HG02870 (cell line): ENCODE measurements around the gene DGKI.

ENCODE experiments used
- ATAC-seq: cut with Tn5 transposase; IDR thresholded peaks from one replicate; pipeline ENCODE4 v1.9.1; 2021; ENCODE audit warnings: mild to moderate bottlenecking, moderate library complexity; ENCODE audit not compliant: unreplicated experiment

Gene DGKI

DNA sequence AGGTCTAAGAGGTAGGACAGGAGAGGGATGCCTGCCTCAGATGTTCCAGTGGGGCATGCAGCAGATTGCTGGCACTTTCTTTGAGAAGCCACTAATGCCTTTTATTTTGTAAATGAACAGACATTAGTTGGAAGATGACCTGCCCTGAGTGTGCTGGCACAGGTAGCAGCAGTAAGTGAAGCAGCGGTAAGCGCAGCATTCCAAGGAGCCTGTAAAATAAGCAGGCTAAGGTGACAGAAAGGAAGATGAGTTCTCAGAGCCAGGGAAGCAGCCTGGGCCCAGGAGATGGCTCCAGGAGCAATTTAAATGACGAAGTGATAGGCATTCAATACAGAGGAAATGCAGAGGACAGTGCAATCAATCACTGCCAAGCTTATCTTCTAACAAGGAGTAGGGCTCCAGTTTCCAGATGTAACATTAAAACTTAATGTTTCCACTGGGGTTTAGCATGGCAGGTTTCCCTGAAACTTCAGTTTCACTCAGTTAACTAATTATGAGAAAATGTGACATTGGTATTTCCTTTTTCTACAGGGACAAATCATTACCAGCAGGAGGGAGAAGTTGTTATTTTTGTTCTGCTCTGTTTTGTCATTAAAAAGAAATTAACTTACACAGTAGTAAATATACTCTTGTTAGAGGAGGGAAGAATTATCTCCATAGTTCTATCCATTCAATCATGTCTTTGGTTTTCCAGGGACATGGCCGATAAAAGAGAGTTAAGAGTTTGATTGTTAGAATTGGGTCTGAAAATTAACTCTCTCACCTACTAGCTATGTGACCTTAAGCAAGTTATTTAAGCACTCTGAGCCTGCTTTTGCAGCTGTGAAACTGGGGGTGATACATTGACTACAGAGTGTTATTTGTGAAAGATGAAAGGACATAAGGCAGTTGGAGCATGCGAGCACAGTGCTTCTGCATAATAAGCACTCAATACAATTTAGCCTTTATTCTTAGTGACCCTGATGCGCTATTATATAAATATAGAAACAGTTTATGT lies 406.6 kb downstream of the DGKI start:
- ATAC-seq: no peak

DNA sequence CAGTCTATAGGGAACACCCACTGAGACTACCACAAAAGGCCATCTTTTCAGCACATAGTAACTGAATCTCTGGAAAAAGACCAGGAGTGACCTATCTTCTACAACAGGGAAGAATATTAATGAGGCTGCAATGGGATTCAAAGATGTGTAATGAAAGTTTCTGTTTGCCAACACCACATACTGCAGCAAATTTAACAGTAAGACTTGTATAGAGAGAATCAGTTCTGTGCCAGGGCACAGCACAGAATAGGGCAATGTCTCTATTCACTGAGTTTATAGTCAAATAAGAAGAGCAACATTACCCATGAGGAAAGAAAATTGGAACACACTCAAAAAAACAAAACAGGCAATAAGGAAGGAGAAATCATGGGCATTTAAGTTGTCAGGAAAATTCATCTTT lies 411.8 kb downstream of the DGKI start:
- ATAC-seq: no peak

DNA sequence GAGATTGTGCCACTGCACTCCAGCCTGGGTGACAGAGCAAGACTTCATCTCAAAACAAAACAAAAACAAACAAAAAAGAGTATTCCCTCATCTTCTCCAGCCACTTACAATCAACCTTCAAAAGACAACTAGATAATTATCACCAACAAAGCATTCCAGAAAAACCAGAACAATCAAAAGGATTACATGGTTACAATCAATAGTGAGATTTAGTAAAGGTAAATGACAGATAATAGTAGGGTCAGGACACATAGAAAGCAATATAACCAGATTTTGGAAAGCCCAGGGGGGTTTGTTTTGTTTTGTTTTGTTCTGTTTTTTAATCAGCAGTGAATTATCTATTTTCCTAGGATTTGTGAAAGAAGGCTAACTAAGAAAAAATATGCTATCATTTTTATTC lies 412.2 kb downstream of the DGKI start:
- no peak for ATAC-seq

DNA sequence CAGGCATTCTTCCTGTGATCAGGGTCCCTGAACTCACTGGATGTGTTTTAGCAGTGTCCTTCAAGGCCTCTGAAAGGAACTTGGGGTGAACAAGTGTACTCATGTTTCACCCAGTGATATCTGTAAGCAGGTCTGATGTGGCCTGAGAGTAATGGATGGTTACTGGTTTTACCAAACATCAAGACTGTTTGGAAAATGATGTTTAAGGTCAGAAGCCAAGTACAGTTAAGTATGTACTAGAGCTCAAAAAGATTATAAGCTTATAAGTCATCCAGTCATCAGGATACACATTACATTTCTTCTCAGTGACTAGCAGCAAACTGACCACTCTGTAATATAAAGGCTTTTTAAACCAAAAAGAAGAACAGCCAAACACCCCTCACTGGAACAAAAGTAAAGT lies 423.5 kb downstream of the DGKI start:
- no peak for ATAC-seq

DNA sequence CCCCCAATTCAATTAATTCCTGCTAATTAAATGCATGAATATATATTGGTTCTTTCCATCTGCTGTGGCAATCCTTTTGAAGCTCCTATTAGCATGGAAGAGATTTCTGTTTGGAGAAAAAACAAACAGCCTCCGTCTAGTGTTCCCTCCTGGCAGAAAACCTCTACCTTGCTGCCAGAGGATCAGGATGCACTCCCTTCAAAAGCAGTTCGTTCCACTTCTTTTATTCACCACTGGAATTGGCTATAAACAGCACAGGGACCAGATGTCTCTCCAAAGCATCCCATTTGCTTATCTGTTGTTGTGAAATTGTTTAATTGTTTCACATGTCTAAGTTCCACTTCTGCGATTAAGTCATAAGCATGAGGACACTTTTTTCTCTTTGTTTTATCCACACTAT lies 425.4 kb downstream of the DGKI start:
- no peak for ATAC-seq

DNA sequence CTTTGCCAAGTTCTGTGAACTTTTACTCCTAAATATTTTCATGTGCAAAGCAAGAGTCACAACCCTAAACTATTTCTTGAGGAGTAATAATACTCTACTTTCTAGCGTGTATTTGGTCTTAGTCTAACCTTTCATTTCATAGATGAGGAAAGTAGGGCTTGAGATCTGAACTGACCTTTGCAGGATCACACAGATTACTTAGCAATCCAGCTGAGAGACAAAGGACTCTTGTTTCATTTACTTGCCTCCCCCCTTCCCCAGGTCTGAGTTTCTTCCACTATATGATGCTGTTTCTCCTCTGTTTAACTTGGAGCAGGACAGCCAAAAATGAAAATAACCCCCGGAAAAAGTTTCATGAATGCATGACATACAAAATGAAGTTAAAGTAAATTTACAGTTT lies 427.9 kb downstream of the DGKI start:
- no peak for ATAC-seq

DNA sequence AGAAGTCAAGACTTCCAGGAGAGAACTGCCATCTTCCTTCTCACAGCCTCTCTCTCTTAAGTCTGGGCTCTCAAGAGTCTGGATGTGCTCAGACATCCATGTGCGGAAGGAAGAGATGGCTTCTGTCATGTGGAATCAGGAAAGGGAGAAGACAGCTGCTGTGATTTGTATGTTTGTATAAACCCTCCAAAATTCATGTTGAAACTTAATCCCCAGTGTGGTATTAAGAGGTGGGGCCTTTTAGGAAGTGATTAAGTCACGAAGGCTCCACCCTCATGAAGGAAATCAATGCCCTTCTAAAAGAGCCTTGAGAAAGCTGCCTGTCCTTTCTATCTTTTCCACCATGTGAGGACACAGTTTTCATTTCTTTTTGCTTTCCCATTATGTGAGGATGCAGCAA lies 429.3 kb downstream of the DGKI start:
- no peak for ATAC-seq

DNA sequence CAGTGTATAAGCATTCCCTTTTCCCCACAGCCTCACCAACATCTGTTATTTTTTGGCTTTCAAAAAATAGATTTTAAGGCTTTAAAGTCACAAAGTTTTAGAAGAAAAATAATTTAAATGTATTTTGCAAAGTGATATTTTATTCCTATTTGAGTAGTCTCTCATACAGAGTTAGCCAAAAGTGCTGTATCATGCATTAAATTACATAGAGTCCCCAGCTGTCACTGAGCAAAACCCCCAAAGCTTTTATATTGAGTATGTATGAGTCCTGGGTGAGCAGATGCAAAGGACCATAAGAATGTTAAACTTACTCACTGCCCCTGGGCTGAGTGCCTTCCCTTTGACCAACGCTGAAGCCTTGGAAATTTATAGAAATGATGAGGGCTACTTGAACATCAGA lies 432.9 kb downstream of the DGKI start:
- no peak for ATAC-seq

DNA sequence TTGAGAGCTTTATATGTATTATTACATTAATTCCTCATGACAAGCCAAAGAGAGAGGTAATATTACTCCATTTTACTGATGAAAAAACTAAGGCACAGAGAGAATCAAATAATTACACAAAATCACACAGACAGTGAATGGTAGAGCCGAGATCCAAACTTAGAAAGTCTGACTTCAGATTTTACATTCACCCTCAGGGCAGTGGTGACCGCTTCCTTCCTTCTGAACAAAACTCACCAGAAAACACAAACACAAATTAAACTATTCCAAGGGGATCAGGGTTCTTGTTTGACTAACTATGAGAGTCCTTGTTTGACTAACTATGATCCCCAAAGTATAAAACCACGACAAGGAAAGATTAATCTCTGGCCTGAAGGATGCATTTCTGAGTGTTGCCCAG lies 435.3 kb downstream of the DGKI start:
- ATAC-seq: no peak

DNA sequence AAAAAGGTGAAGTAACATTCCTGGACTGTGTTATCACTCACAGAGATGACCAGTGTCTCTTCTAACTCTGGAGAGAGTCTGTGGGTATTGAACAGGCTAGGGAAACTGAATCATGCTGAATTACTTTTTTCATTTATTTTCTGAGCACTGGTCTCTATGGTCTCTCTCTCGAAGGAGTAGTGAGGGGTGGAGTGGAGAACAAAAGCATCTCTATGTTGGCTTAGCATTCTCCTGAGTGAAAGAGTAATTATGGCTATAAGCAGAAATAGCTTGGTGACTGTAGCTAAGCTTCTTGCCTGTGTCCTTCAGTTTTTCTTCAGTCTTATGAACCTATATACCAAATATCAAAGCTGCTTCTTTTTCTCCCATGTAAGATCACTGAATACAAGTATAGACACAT lies 438.6 kb downstream of the DGKI start:
- ATAC-seq: no peak

DNA sequence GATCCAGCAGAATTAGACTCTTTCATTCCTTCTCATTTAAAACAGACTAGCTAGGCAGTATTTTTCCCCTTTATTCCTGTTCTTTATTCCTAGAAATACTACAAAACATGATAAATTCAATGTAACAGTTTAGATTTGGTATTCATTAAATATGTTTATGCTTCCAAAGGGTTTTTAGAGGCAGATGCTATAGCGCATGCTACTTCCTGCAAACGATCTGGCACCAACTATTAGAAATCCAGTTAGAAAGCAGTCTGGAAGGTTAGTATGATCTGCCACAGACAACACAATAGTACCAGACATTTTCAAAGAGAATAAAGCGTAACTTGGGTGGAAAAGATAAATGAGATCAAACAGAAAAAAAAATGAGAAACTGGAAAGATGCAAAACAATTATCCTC lies 439.7 kb downstream of the DGKI start:
- no peak for ATAC-seq

DNA sequence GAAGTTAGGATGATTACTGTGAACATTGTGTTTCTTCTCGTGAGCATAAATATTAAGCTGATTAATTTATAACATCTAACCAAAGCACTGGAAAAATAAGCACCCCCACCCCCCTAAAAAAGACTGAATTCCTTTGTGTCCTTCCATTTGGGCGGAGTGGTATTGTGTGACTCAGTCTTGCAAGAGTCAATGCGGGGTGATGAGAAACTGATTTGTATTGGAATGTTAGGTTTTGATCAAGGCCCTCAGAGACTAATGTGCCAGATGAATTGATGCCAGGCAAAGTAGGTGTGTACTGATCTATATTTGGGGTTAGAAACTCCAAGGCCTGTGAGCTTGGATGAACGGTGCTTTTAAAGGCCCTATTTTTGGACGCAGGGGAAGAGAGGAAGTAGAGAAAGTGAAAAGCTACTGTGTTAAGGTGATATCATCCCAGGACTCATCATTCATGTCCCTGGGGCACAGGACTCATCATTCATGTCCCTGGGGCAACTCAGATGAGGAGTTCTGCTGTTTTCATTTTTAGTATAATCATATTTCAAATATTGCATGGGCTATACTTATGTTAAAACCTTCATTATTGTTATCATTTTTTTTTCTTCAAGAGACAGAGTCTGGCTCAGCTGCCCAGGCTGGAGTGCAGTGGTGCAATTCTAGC lies 442.0 kb downstream of the DGKI start:
- ATAC-seq: no peak

DNA sequence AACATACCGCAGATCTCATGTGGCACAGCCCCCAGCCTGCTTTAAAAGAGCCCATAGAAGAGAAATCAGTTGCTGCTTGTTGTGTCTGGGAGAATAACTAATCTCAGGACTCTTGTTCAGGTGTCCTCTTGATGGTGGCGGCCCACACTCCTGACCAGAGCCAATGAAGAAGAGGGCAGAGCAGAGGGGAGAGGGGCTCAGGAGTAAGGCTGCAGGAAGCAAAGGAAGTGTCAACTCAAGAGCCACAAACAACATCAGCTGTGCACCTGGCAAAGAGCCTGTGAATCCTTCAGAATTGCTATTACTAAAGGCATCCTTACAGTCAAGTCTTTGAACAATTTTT lies 443.4 kb downstream of the DGKI start:
- ATAC-seq: no peak

DNA sequence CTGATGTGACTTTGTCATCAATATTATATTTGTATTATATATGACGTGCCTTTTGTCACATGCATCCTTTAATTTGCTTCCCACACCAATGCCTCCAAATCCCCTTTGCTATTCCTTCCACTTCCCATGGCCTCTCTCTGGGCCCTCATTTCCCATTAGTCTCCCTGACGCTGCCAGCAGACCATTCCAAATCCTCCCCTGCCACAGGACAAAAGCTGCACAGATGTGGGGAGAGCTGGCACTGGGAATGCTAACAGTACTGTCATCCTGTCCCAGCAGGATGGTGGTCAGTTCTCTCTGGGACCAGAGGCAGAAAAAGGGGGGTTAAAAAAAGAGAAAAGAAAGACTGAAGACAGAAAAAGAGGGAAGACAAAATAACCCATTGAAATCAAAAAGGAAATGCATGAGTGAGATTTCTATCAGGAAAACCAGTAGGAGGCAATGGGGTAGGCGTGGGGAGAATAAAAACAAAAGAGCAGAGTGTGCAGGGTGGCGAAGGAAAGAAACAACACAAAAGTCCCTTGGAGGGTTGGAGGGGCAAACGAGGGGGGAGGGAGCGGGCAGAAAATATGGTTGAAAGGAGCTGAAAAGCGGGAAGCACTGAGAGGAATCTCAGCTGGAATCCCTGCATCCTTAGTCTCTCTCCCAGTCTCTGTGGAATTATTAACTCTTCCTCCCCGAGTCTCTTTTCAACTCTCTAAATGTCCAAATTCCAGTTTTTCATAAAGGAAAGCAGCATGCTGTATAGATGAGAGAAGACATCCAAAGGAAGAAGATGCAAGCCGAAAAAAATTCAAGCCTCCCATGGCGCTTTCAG lies 444.0 kb downstream of the DGKI start:
- no peak for ATAC-seq

DNA sequence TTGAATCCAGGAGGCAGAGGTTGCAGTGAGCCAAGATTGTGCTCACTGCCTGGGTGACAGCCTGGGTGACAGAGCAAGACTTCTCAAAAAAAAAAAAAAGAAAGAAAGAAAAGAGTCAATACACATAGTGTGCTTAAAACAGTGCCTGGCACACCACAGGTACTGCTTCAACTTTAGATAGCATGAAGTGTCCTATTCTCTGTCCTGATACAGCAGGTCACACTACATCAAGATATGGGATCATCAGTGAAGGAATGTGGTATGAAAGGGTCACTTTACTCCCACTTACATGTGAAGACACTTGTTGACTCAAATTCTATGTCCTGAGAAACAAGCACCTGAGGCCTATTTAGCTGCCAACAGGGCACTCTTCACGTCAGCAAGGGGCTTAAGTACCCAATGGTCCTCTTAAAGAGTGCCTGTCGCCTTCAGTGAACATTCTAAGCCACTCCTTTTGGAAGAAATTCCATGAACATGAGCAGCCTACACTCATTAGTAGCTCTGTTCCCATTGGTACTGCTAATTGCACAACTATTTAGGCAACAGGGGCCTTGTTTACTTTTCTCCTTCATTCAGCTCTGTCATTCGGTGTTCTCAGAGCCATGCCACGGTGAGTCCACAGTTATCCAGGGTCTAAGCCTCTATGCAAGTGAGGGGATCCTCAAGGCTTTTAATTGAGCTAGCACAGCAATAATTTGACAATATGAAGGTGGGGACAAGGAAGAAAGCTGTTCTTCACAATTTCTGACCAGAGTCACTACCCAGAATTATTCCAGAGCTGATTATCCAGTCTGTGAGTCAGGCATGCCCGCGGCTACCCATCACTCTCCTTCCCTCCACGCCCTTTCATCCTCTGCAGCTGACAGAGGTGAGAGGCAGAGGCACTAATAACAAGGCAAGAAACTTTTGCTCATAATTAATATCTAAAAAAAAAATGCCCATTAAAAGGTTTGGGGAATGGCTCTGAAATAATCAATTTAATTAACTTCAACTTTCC lies 446.6 kb downstream of the DGKI start:
- ATAC-seq: no peak

DNA sequence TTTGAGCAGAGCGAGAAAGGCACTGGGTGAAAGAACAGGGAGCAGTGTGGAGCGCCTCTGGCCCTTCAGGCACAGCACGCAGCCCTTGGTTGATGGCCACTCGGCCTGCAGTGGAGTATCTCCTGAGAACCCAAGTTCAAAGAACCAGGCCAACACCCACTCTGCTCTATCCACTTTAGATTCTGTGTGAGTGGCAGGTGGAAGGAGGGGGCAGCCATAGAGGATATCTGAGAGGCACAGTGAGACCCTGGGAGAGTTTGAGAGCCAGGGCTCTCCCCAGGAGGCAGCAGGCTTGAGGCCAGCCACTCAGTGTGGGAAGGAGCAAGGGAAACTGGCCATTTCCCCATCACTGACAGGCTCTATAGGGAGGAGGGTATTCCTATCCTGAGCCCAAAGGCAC lies 450.7 kb downstream of the DGKI start:
- ATAC-seq: no peak

DNA sequence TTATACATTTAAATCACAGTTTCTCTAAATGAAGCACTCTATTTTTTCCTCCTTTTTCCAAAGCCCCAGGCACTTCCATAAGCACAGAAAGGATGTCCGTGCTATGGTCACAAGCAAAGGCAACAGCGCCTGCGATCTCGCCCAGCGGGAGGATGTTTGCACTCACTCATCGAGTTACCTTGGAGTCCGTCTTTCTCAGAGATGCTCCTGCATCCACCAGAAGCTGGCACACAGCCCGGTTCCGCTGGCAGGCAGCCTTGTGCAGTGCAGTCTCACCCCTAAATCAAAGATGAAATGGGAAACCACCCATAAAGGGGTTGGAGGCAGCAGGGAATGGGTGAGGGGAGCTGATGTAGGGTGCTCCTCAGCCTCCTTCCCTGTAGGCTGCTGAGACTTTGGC lies 451.4 kb downstream of the DGKI start:
- ATAC-seq: no peak

DNA sequence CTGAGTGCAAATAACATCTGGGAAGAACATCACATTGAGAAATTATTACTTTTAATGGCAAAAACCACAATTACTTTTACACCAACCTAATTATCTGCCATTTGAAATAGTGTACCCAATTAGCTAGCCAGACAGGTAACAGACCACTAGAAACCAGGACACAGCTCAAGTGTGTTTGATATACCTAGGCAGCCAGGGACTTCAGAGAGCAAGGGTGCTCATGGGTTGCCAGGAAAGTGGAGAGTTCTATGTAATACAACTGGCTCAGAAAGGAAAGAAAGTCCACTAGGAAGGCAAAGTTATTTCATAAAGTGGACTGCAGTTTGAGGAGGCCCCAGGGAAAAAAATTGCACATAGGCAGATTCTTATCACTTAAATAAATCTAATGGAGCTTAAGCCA lies 453.2 kb downstream of the DGKI start:
- ATAC-seq: no peak

DNA sequence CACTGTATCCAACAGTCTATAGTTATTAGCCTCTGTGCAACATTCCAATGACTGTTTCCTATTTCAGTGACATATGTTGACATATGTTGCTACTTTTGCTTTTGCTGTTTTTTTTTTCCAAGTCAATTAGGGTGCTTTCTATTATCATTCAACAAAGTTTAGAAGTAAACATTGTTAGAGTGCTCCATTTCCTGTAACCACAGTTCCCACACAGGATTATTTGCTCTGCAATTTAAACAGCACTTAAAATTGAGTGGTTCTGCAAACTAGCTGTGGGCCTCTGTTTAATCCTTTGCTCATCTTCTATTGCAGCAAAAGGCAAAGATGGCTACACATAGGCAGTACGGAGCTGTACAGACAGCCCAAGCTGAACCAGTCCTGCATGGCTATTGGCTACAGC lies 456.7 kb downstream of the DGKI start:
- ATAC-seq: no peak

DNA sequence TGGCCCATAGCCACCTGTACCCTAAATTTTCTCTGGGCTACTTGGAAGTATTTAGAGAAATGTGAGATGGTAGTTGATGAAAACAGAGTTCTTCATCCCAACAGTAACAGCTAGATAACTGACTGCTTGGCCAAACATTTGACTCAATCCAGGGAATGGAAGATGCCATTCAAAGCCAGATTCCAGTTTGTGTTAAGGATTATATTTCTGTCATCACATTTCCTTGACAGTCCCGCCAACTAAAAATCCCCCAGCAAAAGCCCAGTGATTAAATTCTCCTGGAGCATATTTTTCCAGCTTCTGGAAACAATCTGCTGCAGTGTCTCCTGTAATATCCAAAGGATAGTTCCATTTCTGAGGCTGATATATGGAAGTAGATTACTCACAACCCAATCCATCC lies 457.9 kb downstream of the DGKI start:
- no peak for ATAC-seq
